ENCODE measurements around the gene DNAI4.
"Not testable (repeated sequence)": the region's sequence is repeated elsewhere in the genome, so short reads cannot be mapped to it uniquely, and the experiment has no call there.

Gene DNAI4

GRCh38 chr1:66924756-66925557 lies at the start of gene DNAI4, which contains the start of gene MIER1:
Gene DNAI4 (minus strand): TSS chr1:66924856. CDS start chr1:66924831, 25 bp downstream.
Gene MIER1 (plus strand): TSS chr1:66924990. CDS start chr1:66925029, 39 bp downstream.
- in situ Hi-C loops (cut with HindIII; ENCODE audit: low sequenced_read_pairs): no loop called here

GRCh38 chr1:66968574-66968973 lies 43.9 kb upstream of the DNAI4 start:
- in situ Hi-C loops (cut with HindIII; ENCODE audit: low sequenced_read_pairs): no loop called here

GRCh38 chr1:66966188-66966873 lies 41.7 kb upstream of the DNAI4 start:
- in situ Hi-C loops (cut with HindIII; ENCODE audit: low sequenced_read_pairs): not testable (repeated sequence)

GRCh38 chr1:66957938-66958337 lies 33.3 kb upstream of the DNAI4 start:
- in situ Hi-C loops (cut with HindIII; ENCODE audit: low sequenced_read_pairs): no loop called here

GRCh38 chr1:66954208-66954607 lies 29.6 kb upstream of the DNAI4 start:
- in situ Hi-C loops (cut with HindIII; ENCODE audit: low sequenced_read_pairs): no loop called here

- in situ Hi-C loops (cut with HindIII; ENCODE audit: low sequenced_read_pairs): no loop called here
Observed at GRCh38 chr1:66951513-66951912, 26.9 kb upstream of the DNAI4 start.

GRCh38 chr1:66947267-66947666 lies 22.6 kb upstream of the DNAI4 start:
- in situ Hi-C loops (cut with HindIII; ENCODE audit: low sequenced_read_pairs): no loop called here

GRCh38 chr1:66945316-66945715 lies 20.7 kb upstream of the DNAI4 start:
- in situ Hi-C loops (cut with HindIII; ENCODE audit: low sequenced_read_pairs): no loop called here

- in situ Hi-C loops (cut with HindIII; ENCODE audit: low sequenced_read_pairs): no loop called here
Observed at GRCh38 chr1:66944330-66945274, 19.9 kb upstream of the DNAI4 start.

- in situ Hi-C loops (cut with HindIII; ENCODE audit: low sequenced_read_pairs): no loop called here
Observed at GRCh38 chr1:66943361-66943969, 18.8 kb upstream of the DNAI4 start.

- in situ Hi-C loops (cut with HindIII; ENCODE audit: low sequenced_read_pairs): no loop called here
Observed at GRCh38 chr1:66940981-66941380, 16.3 kb upstream of the DNAI4 start.

GRCh38 chr1:66938613-66939012 lies 14.0 kb upstream of the DNAI4 start:
- in situ Hi-C loops (cut with HindIII; ENCODE audit: low sequenced_read_pairs): no loop called here

GRCh38 chr1:66937529-66938234 lies 13.0 kb upstream of the DNAI4 start:
- in situ Hi-C loops (cut with HindIII; ENCODE audit: low sequenced_read_pairs): no loop called here

- in situ Hi-C loops (cut with HindIII; ENCODE audit: low sequenced_read_pairs): no loop called here
Observed at GRCh38 chr1:66933887-66934700, 9.4 kb upstream of the DNAI4 start.

- in situ Hi-C loops (cut with HindIII; ENCODE audit: low sequenced_read_pairs): no loop called here
Observed at GRCh38 chr1:66932291-66932690, 7.6 kb upstream of the DNAI4 start.

GRCh38 chr1:66931590-66931989 lies 6.9 kb upstream of the DNAI4 start:
- in situ Hi-C loops (cut with HindIII; ENCODE audit: low sequenced_read_pairs): no loop called here

GRCh38 chr1:66930823-66931174 lies 6.1 kb upstream of the DNAI4 start:
- in situ Hi-C loops (cut with HindIII; ENCODE audit: low sequenced_read_pairs): no loop called here

- in situ Hi-C loops (cut with HindIII; ENCODE audit: low sequenced_read_pairs): no loop called here
Observed at GRCh38 chr1:66929999-66930822, 5.6 kb upstream of the DNAI4 start.

- in situ Hi-C loops (cut with HindIII; ENCODE audit: low sequenced_read_pairs): no loop called here
Observed at GRCh38 chr1:66929691-66929998, 5.0 kb upstream of the DNAI4 start.

Data from DLD1 (cell line).